Measurements from ENCODE around the gene MAPK8IP3.
A peak's percentile ranks its signal among the peaks of the same experiment; 100 is the strongest.

The MAPK8IP3 gene

DNA sequence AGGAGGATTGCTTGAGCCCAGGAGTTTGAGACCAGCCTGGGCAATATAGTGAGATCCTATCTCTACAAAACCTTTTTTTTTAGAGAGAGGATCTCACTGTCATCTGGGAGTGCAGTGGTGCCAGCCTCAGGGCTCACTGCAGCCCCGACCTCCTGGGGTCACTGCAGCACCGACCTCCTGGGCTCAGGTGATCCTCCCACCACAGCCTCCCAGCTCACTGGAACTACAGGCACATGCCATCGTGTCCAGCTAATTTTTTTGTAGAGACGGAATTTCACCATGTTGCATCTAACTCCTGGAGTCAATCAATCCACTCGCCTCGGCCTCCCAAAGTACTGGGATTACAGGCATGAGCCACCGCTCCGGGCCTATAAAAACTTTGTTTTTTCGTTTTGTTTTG lies 15.4 kb downstream of the MAPK8IP3 start:
- DNase-seq (ENCODE audit: low read depth in 2 of 2), result no peak
- no peak overlapping the region for H3K4me3 ChIP-seq (replicated peaks in 1 of 2; ENCODE audit: low read depth in 2 of 2, low read length in 2 of 2)
- no peak for TF ChIP-seq CTCF (IDR thresholded peaks at IDR 0.05; ENCODE audit: low read depth, low read length)

DNA sequence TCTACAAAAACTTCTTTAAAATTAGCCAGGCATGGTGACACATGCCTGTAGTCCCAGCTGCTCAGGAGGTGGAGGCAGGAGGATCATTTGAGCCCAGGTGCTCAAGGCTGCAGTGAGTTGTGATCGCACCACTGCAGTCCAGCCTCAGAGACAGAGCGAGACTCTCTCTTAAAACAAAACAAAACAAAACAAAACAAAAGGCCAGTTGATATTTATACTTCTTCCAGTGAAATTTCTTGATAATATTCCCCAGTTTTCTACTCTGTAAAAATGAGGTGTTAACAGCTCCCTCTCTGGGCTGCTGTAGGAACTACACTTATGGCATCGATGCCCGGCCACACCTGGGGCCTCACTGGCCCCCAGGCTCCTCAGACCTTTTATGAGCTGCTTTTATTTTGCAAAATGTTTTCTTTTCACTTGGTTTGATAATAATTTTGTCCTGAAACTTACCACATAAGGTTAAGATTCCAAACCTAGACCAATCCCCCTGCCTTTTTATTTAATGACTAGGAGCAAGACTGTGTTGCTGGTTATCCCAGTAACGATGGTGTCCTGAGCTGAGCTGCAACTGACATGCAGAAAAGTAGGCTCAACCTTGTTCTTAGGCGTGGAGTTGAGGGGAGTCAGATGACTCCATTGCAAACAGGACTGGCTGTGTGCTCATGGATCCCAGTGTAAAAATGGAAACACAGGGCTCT lies 17.6 kb downstream of the MAPK8IP3 start:
- peak; percentile 59 to 60 for DNase-seq (ENCODE audit: low read depth in 2 of 2)
- peak; percentile 81 for TF ChIP-seq CTCF (IDR thresholded peaks at IDR 0.05; ENCODE audit: low read depth, low read length)
- H3K4me3 ChIP-seq (replicated peaks in 1 of 2; ENCODE audit: low read depth in 2 of 2, low read length in 2 of 2), result no peak overlapping the region

- no peak overlapping the region for H3K4me3 ChIP-seq (replicated peaks in 1 of 2; ENCODE audit: low read depth in 2 of 2, low read length in 2 of 2)
- no peak for DNase-seq (ENCODE audit: low read depth in 2 of 2)
- no peak for TF ChIP-seq CTCF (IDR thresholded peaks at IDR 0.05; ENCODE audit: low read depth, low read length)
Observed at GRCh38 chr16:1724491-1724890, 18.5 kb downstream of the MAPK8IP3 start.

GRCh38 chr16:1726661-1727502 lies 20.9 kb downstream of the MAPK8IP3 start:
- no peak for DNase-seq (ENCODE audit: low read depth in 2 of 2)
- H3K4me3 ChIP-seq (replicated peaks in 1 of 2; ENCODE audit: low read depth in 2 of 2, low read length in 2 of 2), result no peak overlapping the region
- no peak for TF ChIP-seq CTCF (IDR thresholded peaks at IDR 0.05; ENCODE audit: low read depth, low read length)

GRCh38 chr16:1727651-1728624 lies 21.9 kb downstream of the MAPK8IP3 start:
- TF ChIP-seq CTCF (IDR thresholded peaks at IDR 0.05; ENCODE audit: low read depth, low read length), result no peak
- no peak for DNase-seq (ENCODE audit: low read depth in 2 of 2)

GRCh38 chr16:1729026-1729425 lies 23.0 kb downstream of the MAPK8IP3 start:
- H3K4me3 ChIP-seq (replicated peaks in 1 of 2; ENCODE audit: low read depth in 2 of 2, low read length in 2 of 2), result no peak overlapping the region
- TF ChIP-seq CTCF (IDR thresholded peaks at IDR 0.05; ENCODE audit: low read depth, low read length), result no peak
- no peak for DNase-seq (ENCODE audit: low read depth in 2 of 2)

More at GRCh38 chr16:1727651-1728624, 21.9 kb downstream of the MAPK8IP3 start:
- H3K4me3 ChIP-seq (replicated peaks in 1 of 2; ENCODE audit: low read depth in 2 of 2, low read length in 2 of 2), result no peak overlapping the region
